NCI-H1105 treated with DMSO at 0.1 percent for 48 hours (cell line): ENCODE measurements around the gene KIF20B.
"Not testable (repeated sequence)": the region's sequence is repeated elsewhere in the genome, so short reads cannot be mapped to it uniquely, and the experiment has no call there.

Experiments
- DNase-seq: peaks from one replicate; lab custom pipeline; 2025; lab: John Stamatoyannopoulos, UW

KIF20B gene

DNA sequence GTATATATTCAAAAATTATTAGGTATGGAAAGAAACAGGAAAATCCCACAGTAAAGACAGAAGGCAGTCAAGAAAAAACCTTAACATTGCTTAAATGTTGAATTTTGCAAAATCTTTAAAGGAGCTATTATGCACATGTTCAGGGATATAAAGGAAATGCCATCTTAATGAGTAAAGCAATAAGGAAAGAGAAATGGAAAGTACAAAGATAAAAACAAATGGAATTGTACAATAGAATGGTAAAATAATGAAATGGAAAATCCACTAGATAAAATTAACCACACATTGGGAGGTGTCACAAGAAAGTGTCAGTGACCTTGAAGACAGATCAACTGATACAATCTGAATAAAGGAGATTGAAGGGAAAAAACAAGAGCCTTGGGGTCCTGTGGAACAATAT is 82.0 kb downstream of the KIF20B start:
- no peak for DNase-seq

- DNase-seq: no peak
Measured at GRCh38 chr10:89785095-89785494, 83.7 kb downstream of the KIF20B start.

DNA sequence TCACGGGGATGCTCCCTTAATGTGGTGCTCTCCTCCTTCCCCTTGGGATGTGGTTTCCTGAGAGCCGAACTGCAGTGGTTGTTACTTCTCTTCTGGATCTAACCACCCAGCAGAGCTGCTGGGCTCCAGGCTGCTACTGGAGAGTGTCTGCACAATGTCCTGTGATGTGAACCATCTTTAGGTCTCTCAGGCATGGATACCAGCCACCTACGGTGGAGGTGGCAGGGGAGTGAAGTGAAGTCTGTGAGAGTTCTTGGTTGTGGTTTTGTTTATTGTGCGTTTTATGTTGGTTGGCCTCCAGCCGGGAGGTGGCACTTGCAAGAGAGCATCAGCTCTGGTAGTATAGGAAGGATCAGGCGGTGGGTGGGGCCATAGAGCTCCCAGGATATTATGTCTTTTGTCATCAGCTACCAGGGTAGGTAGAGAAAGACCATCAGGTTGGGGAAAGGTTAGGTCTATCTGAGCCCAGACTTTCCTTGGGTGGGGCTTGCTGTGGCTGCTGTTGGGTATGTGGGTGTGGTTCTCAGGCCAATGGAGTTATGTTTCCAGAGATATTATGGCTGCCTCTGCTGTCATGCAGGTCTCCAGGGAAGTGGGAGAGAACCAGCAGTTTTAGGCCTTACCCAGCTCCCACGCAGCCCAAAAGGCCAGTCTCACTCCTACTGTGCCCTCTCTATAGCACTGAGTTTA is 87.9 kb downstream of the KIF20B start:
- DNase-seq: no peak

- no peak for DNase-seq
Measured at GRCh38 chr10:89792187-89792586, 90.8 kb downstream of the KIF20B start.

GRCh38 chr10:89793649-89794254 is 92.4 kb downstream of the KIF20B start:
- peak; percentile 52 for DNase-seq

- no peak for DNase-seq
Measured at GRCh38 chr10:89795840-89796239, 94.5 kb downstream of the KIF20B start.

DNA sequence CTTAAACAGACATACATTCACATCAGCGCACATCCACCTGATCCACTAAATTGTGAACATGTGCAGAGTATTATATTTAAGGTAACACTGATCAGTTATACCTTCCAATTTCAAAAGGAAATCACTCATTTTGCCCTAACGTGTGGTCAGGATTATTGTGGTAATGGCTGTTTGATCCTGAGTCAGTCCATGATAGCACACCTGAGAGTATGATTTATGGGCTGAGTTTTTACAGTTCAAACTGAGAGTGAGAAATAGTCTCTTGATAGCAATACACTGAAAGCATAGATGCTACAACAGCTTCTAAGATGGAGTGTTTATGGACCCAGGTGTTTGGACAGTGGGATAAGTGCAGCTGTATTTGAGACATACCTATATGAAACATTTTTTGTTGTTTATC is 96.7 kb downstream of the KIF20B start:
- no peak for DNase-seq

- no peak for DNase-seq
Measured at GRCh38 chr10:89799573-89799972, 98.2 kb downstream of the KIF20B start.

DNA sequence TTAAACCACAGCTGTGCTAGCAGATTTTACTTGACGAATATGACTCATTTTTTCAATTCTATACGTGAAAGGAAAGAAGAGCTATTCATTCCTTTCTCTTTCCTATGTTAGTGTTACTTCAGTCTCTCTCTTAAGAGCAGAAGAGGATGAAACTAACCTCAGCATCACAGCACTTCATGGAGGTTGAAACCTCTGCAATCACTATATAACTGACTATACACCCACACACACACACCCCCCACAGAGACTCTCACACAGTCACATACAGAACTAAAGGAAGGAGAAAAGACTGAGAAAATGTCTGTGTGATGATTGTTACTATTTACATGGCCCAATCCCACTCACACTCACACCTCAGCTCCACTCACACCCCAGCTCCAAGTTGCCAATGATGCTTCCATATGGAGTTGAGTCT is 104.2 kb downstream of the KIF20B start:
- DNase-seq: no peak

- DNase-seq: no peak
Measured at GRCh38 chr10:89808842-89809241, 107.5 kb downstream of the KIF20B start.

GRCh38 chr10:89809766-89810165 is 108.4 kb downstream of the KIF20B start:
- DNase-seq: no peak

DNA sequence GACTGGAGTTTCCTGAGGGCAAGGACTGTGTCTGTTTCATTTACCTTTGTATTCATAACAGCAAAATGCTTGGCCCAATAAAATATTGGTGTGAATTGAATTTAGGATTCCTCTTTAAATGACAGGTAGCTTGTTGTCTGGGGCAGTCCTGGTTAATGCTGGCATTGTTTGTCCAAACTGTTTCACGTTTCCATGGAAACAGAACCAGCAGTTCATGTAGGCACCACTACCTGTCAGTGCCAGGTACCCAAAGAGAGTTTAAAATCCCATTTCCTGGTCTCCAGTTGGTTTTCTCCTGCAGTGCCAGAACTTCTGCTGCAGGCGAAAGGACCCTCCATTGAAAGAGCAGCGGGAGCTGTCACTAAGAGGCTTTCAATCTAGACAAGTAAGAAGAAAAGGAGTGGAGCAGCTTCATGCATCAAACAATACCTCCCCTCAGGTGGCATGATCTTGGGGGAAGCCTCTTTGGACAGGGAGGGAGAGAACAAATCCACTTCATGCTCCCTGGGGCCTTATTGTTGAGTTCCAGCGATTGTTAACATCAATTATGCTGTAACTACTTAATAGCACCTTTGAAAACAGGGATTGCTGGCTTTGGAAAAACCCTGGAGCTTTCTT is 109.6 kb downstream of the KIF20B start:
- DNase-seq: no peak

DNA sequence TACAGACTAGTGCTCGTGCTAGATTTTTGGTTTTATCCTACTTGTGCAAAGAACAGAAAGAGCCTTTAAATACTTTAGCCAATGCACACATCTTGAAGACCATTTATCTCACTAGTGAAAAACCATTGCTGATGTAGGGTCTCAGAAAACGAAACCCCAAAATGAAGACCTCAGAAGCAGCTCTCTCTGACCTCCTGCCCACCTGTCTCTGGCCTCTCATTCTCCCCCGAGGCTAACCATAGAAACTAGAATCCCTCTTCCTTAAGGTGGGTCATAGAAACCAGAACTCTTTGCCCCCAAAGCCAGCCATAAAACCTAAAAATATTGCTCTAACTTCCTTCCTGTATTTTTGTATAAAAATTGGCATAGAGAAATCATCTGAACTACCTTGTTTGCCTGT is 112.2 kb downstream of the KIF20B start:
- no peak for DNase-seq

- DNase-seq: no peak
Measured at GRCh38 chr10:89814278-89814677, 112.9 kb downstream of the KIF20B start.

DNA sequence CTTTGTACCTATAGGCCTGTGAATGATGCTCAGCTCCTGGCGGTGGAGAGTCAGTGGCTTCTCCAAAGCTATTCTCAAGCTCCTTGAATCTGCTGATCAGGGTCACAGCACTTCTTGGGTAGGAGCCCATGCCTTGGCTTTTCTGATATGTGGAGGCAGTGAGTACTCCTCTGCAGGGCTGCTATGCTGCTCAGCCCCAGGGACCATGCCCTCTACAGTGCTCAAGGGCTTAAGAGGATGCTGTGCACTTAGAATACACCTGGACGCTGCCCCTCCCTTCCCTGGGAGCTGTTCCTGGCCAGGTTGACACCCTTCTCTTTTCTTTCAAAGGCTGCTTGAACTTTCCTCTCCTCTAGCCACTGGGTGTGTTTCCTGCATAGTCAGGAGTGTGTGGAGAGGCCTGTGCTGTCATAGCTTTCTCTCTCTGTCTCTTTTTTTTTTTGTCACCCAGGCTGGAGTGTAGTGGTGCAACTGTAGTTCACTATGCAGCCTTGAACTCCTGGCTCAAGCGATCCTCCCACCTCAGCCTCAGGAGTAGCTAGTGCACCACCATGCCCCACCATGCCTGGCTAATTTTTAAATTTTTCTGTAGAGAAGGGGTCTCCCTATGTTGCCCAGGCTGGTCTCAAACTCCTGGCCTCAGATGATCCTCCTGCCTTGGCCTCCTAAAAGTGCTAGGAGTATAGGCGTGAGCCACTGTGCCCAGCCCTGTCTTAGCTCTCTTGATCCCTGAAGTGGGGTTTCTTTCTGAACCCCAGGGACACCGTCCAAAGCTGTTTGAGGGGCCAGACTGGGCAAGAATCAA is 113.9 kb downstream of the KIF20B start:
- DNase-seq: no peak

DNA sequence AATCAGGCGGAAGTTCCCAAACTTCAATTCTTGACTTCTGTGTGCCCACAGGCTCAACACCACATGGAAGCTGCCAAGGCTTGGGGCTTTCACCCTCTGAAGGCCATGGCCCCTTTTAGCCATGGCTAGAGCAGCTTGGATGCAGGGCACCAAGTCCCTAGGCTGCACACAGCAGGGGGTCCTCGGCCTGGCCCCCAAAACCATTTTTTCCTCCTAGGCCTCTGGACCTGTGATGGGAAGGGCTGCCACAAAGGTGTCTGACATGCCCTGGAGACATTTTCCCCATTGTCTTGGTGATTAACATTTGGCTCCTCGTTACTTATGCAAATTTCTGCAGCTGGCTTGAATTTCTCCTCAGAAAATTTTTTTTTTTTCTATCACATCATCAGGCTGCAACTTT is 117.6 kb downstream of the KIF20B start:
- DNase-seq: not testable (repeated sequence)
